AG20443 (cell line): ENCODE results near the gene LTB4R.
"Not testable (repeated sequence)": the region's sequence is repeated elsewhere in the genome, so short reads cannot be mapped to it uniquely, and the experiment has no call there.

Experiments
- DNase-seq: peaks from one replicate; pipeline ENCODE4 v3.0.0; 2012; ENCODE audit warnings: low spot score, mixed read lengths

The LTB4R gene

DNA sequence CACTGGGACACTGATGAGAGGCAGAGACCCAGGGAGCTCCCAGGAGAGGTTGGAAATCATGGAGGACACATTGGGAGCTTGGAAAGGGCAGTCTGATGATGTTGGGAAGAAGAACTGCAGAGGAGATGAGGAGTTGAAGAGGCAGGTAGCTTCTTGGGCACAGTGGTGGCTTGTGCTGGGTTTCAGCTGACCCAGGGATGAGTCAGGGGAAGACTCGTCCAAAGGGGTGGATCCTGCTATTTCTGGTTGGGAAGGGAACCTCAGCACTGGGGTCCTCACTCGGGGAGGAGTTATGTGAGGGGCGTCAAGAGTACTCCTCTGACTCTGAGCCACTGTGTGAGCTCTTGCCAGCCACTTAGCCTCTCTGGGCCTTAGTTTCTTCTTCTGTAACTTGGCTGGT, 12.0 kb downstream of the LTB4R start:
- DNase-seq, result peak; percentile 49

DNA sequence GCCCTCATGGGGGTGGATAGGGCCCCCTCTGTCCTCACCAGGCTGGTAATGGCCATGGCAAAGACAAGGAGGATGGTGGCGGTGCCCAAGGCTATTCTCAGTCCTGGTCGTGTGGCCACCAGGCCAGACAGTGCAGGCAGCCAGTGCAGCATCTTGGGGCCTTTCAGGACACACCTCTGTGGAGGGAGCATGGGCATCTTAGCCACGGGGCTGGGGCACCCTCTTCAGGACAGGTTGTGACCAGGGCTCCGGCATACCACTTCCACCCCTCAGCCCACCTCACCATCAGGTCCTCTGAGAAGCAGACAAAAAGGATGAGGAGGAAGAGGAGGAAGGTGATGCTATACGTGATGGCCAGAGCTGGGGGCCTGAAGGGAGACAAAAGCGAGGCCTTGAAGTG, 12.7 kb downstream of the LTB4R start:
- no peak for DNase-seq

DNA sequence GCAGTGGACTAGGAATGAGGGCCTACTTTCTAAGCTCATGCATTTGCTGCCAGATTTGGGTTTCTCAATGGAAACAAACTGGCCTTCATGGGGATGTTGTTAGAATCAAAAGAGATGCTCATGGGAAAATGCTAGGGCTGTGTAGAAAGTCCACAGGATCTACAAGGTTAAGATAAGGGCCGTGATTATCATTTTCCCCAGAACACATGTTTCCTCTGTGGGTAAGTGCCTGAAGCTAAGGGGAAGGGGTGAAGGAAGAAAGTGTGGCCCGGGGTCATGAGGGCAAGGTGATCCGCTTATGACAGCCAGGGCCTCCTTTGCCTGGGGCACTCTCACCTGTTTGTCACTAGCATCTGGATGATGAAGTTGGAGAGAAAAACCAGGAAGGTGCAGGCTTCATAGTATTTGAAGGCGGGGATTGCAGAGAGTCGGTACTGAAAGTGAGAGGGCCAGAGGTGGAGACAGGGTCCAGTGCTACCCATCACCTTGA, 13.8 kb downstream of the LTB4R start:
- no peak for DNase-seq

DNA sequence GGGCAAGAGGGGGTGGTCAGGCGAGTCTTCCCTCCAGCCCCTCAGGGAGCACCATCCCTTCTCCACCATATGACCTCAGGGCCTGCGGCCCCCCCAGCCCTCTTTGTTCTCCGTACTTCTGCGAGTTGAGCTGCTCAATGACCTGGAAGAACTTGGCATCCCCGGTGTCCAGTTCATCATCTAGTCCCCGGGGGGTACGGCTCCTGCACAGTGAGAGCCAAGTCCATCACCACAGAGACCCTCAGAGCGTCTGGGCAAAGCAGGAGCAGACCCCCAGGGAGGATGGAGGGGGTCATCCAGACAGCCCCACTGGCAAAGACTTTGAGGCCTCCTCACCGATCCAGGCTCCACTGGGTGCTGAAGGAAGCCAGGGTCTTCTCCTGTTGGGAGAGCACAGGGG, 14.7 kb downstream of the LTB4R start:
- no peak for DNase-seq

DNA sequence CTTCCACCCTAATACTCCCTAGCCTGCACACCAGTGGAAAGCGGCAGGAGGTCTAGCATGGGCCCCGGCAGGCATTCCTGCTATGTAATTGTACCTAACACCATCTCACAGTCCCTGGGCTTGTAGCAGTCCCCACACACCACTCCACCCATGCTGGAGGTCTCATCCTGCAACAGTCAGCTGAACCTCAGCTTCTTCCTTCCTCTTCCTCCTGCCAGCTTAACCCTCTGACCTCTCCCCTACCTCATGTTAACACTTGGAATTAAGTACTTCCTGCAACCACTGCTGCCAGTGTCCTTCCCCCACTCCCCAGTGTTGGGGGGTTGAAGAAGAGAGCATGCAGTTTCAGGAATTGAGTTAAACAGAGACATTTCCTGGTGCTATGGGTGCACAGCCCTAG, 16.0 kb downstream of the LTB4R start:
- no peak for DNase-seq

DNA sequence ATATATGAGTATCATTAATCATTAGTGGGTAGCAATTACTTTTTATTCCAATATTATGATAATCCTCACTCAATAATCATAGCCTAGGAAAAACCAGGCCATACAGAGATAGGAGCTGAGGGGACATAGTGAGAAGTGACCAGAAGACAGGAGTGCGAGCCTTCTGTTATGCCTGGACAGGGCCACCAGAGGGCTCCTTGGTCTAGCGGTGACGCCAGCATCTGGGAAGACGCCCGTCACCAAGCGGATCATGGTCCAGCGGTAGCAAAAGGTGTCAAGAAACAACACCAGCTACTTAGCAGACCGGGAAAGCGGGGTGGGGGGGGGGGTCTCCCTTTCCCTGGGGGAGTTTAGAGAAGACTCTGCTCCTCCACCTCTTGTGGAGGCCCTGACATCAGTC, 16.6 kb downstream of the LTB4R start:
- DNase-seq, result not testable (repeated sequence)

DNA sequence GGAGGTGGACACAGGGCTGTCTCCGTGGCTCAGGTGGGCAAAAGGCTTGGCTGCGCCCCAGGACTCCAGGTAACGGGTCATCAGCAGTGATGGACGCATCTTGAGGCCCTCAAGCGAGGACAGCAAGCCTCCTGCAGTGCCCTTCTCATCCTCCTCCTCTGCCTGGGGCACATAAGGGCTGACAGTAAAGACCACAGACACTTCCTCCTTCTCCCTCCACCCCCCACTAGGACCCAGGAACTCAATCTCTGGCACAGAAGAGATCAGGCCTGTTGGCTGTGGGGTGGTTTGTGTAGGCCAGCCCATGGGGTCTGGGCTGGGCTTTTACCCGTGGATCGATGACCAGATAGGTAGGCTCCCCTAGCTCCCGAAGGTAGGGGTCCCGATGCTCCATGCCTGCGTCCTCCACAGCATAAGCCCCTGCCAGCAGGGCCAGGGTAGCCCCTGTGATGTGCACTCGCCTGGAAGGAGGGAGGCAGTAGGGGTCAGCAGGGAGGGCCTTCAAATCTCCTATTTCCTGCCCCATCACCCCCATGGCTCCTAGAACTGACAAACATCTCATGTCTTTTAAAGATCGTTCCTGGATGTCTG, 17.9 kb downstream of the LTB4R start:
- no peak for DNase-seq

DNA sequence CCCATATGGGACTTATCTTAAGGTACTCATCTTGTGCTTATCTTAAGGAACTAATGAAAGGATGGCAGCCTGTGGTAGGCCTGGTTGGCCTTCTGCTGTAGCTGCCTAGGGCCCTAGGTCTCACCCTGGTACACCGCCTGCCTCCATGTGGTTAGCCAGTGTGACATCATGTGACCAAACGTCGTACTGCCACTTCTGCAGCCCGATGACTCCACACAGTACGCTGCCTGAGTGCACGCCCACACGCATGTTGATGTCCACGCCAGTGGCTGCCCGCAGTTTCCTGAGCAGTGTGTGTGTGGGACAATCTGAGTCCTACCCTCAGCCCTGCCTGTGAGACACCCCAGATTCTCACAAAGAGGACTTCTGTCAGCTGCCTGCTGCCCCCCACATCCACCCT, 18.4 kb downstream of the LTB4R start:
- peak; percentile 25 for DNase-seq

DNA sequence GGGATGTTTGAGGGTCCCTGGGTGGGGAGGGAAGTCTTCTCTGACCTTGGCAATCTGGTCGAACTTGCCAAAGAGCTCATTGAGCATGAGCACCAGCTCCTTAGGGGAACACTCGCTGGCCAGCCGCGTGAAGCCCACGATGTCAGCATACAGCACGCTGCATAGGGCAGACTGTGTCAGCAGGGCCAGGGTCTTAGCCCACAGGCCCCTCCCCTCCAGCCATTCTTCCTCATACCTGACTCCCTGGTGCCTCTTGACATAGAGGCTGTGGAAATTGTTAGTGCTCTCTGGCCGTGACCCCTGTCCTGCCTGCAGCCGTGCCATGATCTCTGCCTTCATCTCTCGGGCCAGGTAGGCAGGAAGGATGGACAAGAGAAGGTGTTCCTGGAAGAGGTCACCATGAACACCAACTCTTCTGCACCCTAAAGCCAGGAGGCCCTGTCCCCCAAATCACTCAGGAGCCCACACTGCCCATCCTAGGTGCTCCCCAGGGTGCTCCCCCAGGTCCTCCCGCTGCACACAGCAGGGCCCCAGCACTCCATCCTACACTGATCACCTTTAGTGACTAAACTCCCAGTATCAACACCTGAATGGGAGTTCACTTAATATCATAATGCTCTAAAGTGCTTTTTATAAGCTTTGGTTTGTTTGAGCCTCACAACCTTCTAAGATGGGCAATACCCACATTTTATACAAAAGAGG, 19.8 kb downstream of the LTB4R start:
- no peak for DNase-seq

DNA sequence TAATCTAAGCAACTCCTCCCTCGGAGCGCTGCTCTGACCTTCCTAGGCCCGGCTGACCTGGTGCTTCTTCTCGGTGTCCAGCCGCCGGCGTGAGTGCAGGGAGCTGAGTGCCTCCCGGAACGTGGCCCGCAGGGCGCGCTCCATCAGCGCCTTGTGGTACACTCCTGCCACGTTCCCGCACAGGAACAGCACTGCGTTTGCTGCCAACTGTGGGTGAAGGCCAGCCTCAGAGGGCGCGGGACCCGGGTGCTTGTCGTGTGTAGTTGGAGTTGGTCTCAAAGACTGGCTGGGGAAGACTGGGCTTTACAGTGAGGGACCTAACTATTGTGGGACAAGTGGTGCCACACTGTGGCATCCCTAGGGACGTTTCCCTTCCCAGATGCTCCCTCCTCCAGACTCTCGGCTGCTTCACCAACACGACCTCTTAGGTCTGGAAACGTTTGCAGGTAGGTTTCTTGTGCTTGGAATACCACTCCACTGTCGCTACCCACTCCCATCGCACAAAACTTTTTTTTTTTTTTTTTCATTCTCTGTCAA, 20.5 kb downstream of the LTB4R start:
- no peak for DNase-seq

DNA sequence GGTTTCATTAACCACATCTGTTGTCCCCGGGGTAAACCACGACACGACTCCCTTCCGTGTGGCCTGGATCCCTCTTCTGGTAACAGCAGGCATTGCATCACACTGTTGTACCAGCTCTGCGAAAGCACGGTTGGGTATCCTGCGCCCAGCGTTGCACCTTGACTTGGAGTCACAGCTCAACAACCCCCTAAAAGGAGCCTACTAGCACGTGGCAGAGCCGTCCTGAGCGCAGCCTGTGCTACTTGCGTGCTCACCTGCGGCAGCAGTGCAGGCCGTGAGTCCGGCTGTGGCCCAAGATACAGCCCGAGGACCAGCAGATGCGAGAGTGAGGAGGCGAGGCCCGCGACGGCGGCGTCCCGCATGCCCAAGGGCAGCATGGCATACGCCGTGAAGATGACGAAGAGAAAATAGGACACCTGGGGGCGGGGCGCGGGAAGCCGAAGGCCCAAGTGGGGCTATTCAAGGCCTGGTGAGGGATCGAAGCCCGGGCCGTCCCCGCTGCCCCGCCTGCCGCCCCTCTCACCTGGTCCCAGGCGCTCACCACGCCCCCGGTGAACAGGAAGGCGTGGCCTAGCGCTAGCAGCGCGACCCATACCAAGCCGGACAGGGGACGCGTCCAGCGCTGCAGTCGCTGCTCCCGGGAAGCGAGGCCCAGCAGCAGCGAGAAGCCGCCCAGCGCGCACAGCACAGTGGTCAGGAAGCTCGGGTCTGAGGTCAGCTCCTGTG, 21.1 kb downstream of the LTB4R start:
- DNase-seq, result peak; percentile 85

DNA sequence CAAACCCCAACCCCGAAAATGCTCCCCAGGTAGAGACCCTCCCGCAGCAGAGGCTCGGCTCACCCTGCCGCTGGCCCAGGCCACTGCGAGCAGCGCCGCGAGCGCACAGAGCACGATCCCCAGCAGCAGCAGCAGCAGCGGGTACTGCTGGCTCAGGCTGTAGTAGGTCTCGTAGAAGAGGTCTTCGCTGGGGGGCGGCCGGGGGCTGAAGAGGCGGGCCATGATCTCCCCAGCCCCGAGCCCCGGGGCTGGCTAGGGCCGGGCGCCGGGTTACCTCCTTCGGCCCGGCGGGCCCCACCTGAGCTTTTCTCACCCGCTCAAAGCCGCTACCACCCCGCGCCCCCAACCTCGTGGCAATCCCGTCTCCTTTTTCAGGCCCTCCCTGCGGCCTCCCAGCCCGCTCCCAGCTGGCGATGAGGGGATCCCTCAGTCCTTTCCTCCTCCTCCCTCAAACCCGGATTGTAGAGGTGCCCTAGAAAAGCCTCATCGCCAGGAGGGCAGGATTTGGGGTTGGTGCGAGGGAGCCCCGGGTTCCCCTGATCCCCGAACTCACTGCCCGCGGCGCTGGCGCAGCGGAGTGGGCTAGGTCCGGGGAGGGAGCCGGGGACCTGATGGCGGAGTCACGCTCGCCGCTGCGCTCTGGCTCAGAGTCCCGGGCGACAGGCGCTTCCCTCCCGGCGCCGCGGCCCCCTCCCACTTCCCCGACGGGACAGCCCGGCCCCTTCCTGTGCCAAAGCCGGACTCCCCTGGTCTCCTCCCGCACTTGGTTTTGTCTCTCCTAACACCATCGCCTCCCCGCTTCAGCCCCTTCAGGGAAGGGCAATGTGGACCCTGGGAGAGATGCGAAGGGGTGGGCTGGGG, 23.4 kb downstream of the LTB4R start, which contains the start of gene ADCY4:
ADCY4 (minus strand) TSS at position 641 of the 861 bp plus-strand sequence; CDS start at position 222, 419 bp downstream.
- DNase-seq, result peak; percentile 43

DNA sequence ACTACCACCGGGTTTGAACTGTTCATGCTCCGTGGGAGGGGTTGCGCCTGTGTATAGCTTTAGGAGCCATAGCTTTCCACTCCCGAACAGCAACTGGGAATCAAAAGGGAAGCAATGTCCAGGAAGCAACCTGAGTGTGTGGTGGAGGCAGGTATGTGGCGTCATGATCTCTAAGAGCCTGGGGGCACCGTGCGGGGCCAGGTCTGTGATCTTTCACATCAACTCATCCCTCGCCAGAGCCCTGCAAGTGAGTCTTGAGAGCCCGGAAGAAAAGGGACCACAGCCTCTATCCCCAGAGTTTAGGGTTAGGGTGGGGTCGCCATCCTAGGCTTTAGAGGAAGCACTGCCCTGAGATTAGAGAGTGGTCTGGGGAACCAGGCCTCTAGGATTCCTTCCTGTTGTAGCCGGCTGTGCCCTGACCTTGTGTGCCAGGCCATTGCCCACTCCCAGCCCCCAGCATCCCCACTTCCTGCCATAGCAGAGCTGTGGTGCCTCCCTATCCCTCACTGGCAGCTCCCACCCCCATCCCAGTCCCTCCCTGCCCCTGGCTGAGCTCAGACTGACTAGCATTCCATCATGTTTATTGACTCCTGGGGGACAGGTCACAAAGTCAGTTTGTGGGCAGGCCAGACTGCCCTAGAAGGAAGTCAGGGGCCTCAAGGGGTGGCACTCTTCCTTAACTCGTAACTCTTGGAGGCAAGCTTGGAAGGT, 24.3 kb downstream of the LTB4R start:
- DNase-seq, result no peak

DNA sequence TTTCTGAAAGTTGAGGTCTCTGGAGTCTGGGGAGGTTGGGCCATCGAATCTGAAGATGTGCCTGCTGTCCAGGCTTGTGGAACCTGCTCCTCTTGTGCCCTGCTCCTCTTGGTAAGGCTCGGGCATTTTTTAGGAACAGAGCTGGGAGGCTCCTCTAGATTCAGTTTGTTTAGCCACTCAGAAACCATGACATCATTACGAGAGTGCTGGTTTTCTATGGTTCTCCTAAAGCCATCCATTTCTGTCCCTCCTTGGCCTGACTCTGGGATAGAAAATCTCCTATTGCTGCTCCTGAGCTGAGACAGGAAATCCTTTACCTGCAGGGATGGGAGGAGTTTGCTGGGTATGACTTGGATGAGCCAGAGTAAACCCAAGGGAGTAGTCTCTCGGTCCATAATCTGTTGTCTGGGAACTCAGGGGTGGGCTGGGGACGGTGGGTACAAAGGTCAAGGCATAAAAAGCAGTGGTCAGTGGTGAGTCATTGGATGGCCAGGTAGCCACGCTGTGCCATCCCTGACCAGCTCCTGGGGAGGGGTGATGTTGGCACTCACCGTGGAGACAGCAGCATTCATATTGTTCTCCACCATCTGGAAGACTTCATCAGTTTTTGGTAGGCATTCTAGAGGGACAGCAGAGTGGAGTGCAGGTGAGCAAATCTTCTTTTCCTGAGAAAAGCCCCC, 26.0 kb downstream of the LTB4R start:
- no peak for DNase-seq

DNA sequence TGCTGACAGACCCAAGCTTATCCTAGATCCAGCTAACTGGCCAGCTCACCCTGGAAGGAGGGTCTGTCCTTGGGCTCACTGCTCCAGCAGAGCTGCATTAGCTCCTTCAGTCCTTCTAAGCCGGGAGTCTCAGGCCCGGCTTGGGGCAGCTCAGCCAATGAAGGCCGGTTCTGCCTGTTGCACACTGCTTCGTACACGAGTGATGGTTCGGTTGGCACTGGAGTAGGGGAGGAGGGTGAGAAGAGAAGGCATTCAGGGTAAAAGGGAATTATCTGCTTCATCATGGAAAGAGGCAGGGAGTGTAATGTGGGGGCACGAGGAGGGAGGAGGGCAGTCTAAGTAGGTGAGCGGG, 26.5 kb downstream of the LTB4R start:
- no peak for DNase-seq

DNA sequence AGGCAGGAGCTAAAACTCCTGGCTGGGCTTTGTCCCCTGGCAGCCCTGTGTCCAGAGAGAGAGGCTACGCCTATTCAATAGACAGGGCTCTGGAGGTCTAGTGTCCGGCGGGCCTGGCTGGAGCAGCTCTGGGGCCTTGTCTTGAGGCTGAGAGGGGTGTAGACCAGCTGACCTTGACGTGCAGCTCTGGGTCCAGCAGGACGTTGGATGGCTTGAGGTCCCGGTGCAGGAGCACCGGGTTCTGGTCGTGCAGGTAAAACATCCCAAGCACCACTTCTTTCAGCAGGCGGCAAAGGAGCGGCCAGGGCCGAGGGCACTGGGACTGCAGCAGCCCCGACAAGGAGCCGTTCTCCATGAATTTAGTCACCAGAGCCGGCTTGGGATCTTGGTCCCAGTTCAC, 27.5 kb downstream of the LTB4R start:
- no peak for DNase-seq

DNA sequence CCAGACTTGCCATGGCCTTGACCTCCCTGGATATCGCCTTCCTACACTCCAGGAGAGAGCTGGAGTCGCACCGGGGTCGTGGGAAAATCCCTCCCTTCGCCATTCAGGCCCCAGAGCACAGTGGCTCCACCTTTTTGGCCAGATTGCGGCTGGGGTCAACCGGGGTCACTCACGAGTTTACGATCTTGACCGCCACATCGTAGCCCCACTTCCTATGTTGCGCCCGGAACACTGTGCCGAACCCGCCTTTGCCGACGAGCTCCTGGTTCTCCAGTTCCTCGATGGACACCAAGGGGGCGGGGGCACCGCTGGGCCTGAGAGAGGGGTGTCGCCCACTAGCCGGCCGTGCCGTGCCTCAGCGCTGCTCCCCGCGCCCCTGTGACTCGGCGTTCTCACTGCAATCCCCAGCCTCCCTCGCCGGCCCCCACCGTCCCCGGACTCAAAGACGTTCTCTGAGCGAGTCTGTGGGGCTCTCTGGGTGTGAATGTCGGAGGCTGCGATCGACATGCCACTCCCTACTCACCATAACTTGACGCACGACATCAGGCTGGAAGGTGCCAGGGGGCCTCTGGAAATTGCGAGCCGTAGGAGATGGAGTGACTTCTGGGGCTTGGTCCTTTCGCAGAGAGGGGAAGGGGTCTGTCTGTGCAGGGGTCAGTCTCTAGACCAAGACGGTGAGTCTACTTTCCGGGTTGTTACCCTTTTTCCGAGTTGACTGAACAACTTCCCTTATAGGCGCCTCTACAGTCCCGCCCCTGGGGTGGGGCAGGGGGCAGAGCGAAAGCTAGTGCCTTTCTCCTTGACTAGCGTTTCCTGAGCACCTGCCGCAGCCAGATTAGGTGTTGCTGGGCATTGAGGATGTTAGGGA, 28.2 kb downstream of the LTB4R start, which contains the start of gene RIPK3:
RIPK3 (minus strand) TSS at position 708 of the 868 bp plus-strand sequence; CDS start at position 543, 165 bp downstream.
- DNase-seq, result peak; percentile 53

DNA sequence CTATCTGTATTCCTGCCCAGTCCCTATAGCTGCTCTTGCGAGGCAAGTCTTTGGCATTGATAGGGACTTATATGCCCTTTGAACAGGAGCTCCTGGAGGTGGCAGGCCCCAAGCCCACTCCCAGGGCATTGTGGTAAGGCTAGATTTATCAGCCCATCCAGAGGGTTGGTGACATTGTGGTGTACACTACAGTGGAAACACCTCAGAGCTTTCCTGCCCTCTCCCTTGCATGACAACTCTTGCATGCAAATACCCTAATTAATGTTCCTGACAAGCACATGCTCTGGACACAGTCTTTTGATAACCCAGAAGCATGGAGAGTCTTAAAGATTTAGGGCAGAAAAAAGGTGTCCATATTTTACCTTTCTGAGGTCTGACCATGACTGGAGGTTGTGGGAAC, 29.3 kb downstream of the LTB4R start:
- no peak for DNase-seq

DNA sequence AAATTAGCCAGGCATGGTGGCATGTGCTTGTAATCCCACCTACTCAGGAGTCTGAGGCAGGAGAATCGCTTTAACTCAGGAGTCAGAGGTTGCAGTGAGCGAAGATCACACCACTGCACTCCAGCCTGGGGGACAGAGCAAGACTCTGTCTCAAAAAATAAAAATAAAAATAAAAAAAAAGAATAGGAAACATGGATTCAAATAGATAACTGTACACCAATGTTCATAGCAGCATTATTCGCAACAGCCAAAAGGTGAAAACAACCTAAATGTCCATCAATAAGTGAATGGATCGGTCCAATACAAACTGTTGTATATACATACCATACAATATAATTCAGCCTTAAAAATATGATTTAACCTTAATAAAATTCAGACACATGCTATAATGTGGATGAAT, 31.6 kb downstream of the LTB4R start:
- no peak for DNase-seq
